ENCODE results near the gene ZNF507.

DNA sequence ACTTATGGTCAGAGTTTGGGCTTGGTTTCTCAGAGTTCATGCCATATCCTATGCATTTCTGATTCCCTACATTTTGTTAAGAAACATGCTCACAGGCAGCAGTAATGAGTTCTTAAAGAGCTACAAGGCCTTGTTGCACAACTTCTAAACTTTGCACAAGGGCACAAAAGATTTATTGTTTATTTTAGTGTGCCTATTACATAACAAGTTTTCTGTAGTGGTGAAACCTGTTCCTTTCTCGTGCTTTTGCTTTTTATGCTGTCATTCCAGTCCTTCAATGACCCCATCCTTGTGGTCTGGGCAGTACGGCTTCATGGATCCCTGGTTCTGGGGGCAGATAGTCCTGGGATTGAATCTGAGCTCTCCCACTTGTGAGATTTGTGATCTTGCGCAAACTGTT lies 17.8 kb downstream of the ZNF507 start:
- no peak for TF ChIP-seq ZNF384 (IDR thresholded peaks at IDR 0.05)
- no peak for TF ChIP-seq PKNOX1 (IDR thresholded peaks at IDR 0.05)
- TF ChIP-seq ARNT (IDR thresholded peaks at IDR 0.05), result no peak
- TF ChIP-seq SP1 (IDR thresholded peaks at IDR 0.05), result no peak

Measured in HEK293T (cell line).